GM18507 (cell line): ENCODE results near the gene SEPTIN3.
A peak's percentile ranks its signal among the peaks of the same experiment; 100 is the strongest.

Source experiments
- DNase-seq: peaks from one replicate; pipeline ENCODE4 v3.0.0; 2011; ENCODE audit warnings: low read depth; ENCODE audit not compliant: insufficient read length; ENCODE audit errors: extremely low spot score
- FAIRE-seq: peaks from 2 replicates; lab custom pipeline; 2011; peaks lifted over from hg19 to GRCh38; lab: Jason Lieb, UNC

Gene SEPTIN3

GRCh38 chr22:41970601-41971000 lies 1.4 kb downstream of the SEPTIN3 start:
- DNase-seq (no peak), FAIRE-seq (no peak)

- no peak for FAIRE-seq
- DNase-seq = no peak
Measured at GRCh38 chr22:41971431-41971830, 2.2 kb downstream of the SEPTIN3 start.

GRCh38 chr22:41974691-41975290 lies 5.5 kb downstream of the SEPTIN3 start:
- peak; percentile 26 for FAIRE-seq
- DNase-seq = no peak

- FAIRE-seq (no peak), DNase-seq (no peak)
Measured at GRCh38 chr22:41975299-41976069, 6.2 kb downstream of the SEPTIN3 start.

- no peak for FAIRE-seq
- DNase-seq = no peak
Measured at GRCh38 chr22:41976070-41976901, 7.0 kb downstream of the SEPTIN3 start.

- FAIRE-seq = no peak
Measured at GRCh38 chr22:41976961-41977566, 7.8 kb downstream of the SEPTIN3 start.

GRCh38 chr22:41978732-41979131 lies 9.5 kb downstream of the SEPTIN3 start:
- FAIRE-seq = no peak
- DNase-seq = no peak

More at GRCh38 chr22:41976961-41977566, 7.8 kb downstream of the SEPTIN3 start:
- DNase-seq = no peak

GRCh38 chr22:41979423-41980250 lies 10.4 kb downstream of the SEPTIN3 start:
- DNase-seq (no peak), FAIRE-seq (no peak)

GRCh38 chr22:41982865-41983264 lies 13.6 kb downstream of the SEPTIN3 start:
- FAIRE-seq = no peak

GRCh38 chr22:41983513-41984405 lies 14.5 kb downstream of the SEPTIN3 start:
- DNase-seq (no peak), FAIRE-seq (no peak)

More at GRCh38 chr22:41982865-41983264, 13.6 kb downstream of the SEPTIN3 start:
- DNase-seq = no peak

GRCh38 chr22:41987276-41987675 lies 18.0 kb downstream of the SEPTIN3 start:
- FAIRE-seq (no peak), DNase-seq (no peak)

- no peak for FAIRE-seq
- DNase-seq = no peak
Measured at GRCh38 chr22:41989246-41989645, 20.0 kb downstream of the SEPTIN3 start.

- FAIRE-seq = no peak
Measured at GRCh38 chr22:41991111-41991510, 21.9 kb downstream of the SEPTIN3 start.

GRCh38 chr22:41992496-41992895 lies 23.3 kb downstream of the SEPTIN3 start:
- DNase-seq (no peak), FAIRE-seq (no peak)

More at GRCh38 chr22:41991111-41991510, 21.9 kb downstream of the SEPTIN3 start:
- no peak for DNase-seq

- FAIRE-seq = no peak
- DNase-seq = no peak
Measured at GRCh38 chr22:41995211-41995610, 26.0 kb downstream of the SEPTIN3 start.

- no peak for FAIRE-seq
Measured at GRCh38 chr22:41996826-41997225, 27.6 kb downstream of the SEPTIN3 start.

GRCh38 chr22:41998361-41999261 lies 29.4 kb downstream of the SEPTIN3 start, which contains the start of gene WBP2NL:
WBP2NL (plus strand) TSS chr22:41998788; CDS start chr22:41998819, 31 bp downstream.
- peak; percentile 93 for FAIRE-seq
- peak; percentile 92 for DNase-seq

More at GRCh38 chr22:41996826-41997225, 27.6 kb downstream of the SEPTIN3 start:
- no peak for DNase-seq
